Progenitor cell of endocrine pancreas (in vitro differentiated cells): ENCODE results near the gene ANKRD33B. TPM values are rescaled to one million over a fixed set of nuclear protein-coding genes. Genes with fewer than 3 reads are reported as not detected.
"Not testable (repeated sequence)": the region's sequence is repeated elsewhere in the genome, so short reads cannot be mapped to it uniquely, and the experiment has no call there.

ENCODE experiments used
- DNase-seq: peaks from one replicate; pipeline ENCODE4 v3.0.0; 2021; ENCODE audit warnings: low spot score; ENCODE audit not compliant: unreplicated experiment
- H3K27ac Mint-ChIP-seq: 2 replicates; pipeline ENCODE4 v1.8.0; 2021; ENCODE audit warnings: mild to moderate bottlenecking, moderate library complexity, mixed read lengths
- H3K27me3 Mint-ChIP-seq: 2 replicates; pipeline ENCODE4 v1.8.0; 2021; ENCODE audit warnings: mixed read lengths
- H3K36me3 Mint-ChIP-seq: 2 replicates; pipeline ENCODE4 v1.8.0; 2022; ENCODE audit warnings: mixed read lengths; ENCODE audit not compliant: insufficient read depth
- H3K4me1 Mint-ChIP-seq: 2 replicates; pipeline ENCODE4 v1.8.0; 2021; ENCODE audit warnings: low read depth, mixed read lengths
- H3K4me3 Mint-ChIP-seq: 2 replicates; pipeline ENCODE4 v1.8.0; 2021; ENCODE audit warnings: low read depth, mild to moderate bottlenecking, moderate library complexity, mixed read lengths
- H3K9me3 Mint-ChIP-seq: 2 replicates; pipeline ENCODE4 v1.8.0; 2021; ENCODE audit warnings: low read depth, mixed read lengths
- CTCF ChIP-seq: fragments of 200-600 bp; sonication (generic); IDR thresholded peaks from one replicate; pipeline ENCODE4 v1.5.0; 2021; ENCODE audit warnings: antibody characterized with exemption, mild to moderate bottlenecking; ENCODE audit not compliant: unreplicated experiment
- total RNA-seq: library from RNA; stranded (reverse); gene quantifications from 2 replicates; pipeline ENCODE4 v1.2.1, GENCODE V29; 2021

Gene ANKRD33B
- total RNA-seq, 1 donor from 2014 or later: 2.1 TPM

DNA sequence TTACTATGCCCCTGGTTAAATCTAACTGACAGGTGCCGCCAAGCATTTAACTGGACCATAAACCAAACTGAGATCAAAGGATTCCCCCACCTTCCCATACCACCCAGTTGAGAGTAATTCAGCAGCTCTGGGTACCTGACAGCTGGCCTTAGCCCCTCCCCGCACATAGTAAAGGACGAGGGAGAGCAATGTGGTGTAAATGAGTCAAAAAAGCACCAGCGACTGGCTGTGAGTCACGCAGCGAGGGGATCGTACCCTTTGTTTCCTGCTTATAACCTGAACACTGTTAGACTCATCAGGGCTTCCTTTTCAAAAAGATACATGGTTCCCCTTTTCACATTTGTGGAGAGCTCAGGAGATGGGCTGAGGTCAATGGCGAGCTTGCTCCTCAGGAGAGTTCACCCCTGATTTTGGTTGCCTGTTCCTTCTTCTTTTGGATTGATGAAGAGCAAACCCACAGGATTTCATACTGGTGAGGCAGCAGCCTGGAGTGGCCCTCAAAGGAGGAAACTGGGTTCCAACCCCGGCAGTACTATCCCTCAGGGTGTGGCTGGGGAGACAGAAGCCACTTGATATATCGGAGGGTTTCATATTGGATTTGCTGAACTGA lies 71.5 kb downstream of the ANKRD33B start:
- H3K27me3 Mint-ChIP-seq: peaks cover 41% of the 10 kb centered on the region
- no peak for TF ChIP-seq CTCF
- H3K27ac Mint-ChIP-seq: no peak overlapping the region

DNA sequence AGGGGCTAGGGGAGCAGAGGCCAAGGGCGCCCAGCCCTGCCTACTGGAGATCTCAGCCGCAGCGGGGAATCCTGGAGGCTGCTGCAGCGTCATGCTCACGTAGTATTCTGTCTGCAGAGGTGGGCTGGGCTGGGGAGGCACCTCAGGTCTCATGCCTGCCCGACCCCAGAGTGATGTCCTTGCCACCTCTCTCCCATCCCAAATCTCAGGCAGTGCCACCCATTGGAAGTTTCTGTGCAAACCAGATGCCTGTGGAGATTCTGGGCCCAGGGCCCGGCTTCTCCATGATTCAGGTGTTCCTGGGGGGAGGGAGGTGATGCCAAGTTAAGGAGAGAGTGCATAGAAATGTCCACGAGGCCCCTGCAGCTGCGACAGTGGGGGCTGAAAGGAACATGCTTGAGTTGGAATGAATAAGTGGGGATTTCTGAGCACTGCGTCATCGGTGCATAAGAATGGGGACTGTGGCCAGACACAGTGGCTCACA lies 72.0 kb downstream of the ANKRD33B start:
- DNase-seq: no peak
- TF ChIP-seq CTCF: no peak

More for the DNA sequence above, 71.5 kb downstream of the ANKRD33B start:
- Mint-ChIP-seq H3K4me3 (no peak overlapping the region), H3K9me3 (peaks cover 5% of the 10 kb centered on the region), H3K4me1 (no peaks in the 10 kb centered on the region), H3K36me3 (peaks cover 2% of the 10 kb centered on the region)
- no peak for DNase-seq

GRCh38 chr5:10636363-10637142 lies 72.7 kb downstream of the ANKRD33B start:
- TF ChIP-seq CTCF: no peak
- Mint-ChIP-seq H3K4me3 (no peak overlapping the region), H3K4me1 (no peaks in the 10 kb centered on the region), H3K27ac (no peak overlapping the region), H3K27me3 (peaks cover 35% of the 10 kb centered on the region), H3K36me3 (peaks cover 2% of the 10 kb centered on the region), H3K9me3 (peaks cover 5% of the 10 kb centered on the region)
- no peak for DNase-seq

More for the DNA sequence above, 72.0 kb downstream of the ANKRD33B start:
- Mint-ChIP-seq H3K4me3 (no peak overlapping the region), H3K36me3 (peaks cover 2% of the 10 kb centered on the region), H3K9me3 (peaks cover 5% of the 10 kb centered on the region), H3K27me3 (peaks cover 41% of the 10 kb centered on the region), H3K4me1 (no peaks in the 10 kb centered on the region), H3K27ac (no peak overlapping the region)

- no peak for TF ChIP-seq CTCF
- H3K4me1 Mint-ChIP-seq: no peaks in the 10 kb centered on the region
- peaks cover 5% of the 10 kb centered on the region for H3K9me3 Mint-ChIP-seq
- no peak for DNase-seq
- H3K36me3 Mint-ChIP-seq: peaks cover 2% of the 10 kb centered on the region
- no peak overlapping the region for H3K4me3 Mint-ChIP-seq
- peaks cover 33% of the 10 kb centered on the region for H3K27me3 Mint-ChIP-seq
- H3K27ac Mint-ChIP-seq: no peak overlapping the region
Measured at GRCh38 chr5:10637944-10638343, 74.1 kb downstream of the ANKRD33B start.

DNA sequence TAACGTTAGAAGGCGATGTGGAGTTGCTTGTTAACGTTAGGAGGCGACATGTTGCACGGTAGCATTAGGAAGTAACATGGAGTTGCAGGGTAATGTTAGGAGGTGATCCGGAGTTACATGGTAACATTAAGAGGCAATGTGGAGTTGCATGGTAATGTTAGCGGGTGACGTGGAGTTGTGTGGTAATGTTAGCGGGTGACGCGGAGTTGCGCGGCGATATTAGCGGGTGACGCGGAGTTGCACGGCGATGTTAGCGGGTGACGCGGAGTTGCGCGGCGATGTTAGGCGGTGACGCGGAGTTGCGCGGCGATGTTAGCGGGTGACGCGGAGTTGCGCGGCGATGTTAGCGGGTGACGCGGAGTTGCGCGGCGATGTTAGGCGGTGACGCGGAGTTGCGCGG lies 74.9 kb downstream of the ANKRD33B start:
- peak overlapping the region; percentile 91 for H3K27ac Mint-ChIP-seq
- H3K36me3 Mint-ChIP-seq, H3K4me3 Mint-ChIP-seq, H3K9me3 Mint-ChIP-seq, H3K4me1 Mint-ChIP-seq, DNase-seq: not testable (repeated sequence)
- H3K27me3 Mint-ChIP-seq: peaks cover 33% of the 10 kb centered on the region
